ENCODE results near the gene NTNG1.

- TF ChIP-seq CTCF (IDR thresholded peaks at IDR 0.05) (no peak), POLR2A (IDR thresholded peaks at IDR 0.05) (no peak)
Observed at GRCh38 chr1:107530543-107530942, 389.7 kb downstream of the NTNG1 start.
